Hepatocyte (in vitro differentiated cells): ENCODE results near the gene KLHL7. TPM values are rescaled to one million over a fixed set of nuclear protein-coding genes. Genes with fewer than 3 reads are reported as not detected.
A peak's percentile ranks its signal among the peaks of the same experiment; 100 is the strongest.

Source experiments
- DNase-seq: peaks from one replicate; pipeline ENCODE4 v3.0.0-alpha.2; 2016; ENCODE audit warnings: low spot score
- H2AFZ ChIP-seq: fragments of 200-600 bp; sonication (generic); 2 replicates; pipeline ENCODE4 v1.6.0; 2016; ENCODE audit warnings: antibody characterized with exemption, mild to moderate bottlenecking
- H3K27ac ChIP-seq: fragments of 200-600 bp; sonication (generic); 2 replicates; pipeline ENCODE4 v1.5.1; 2016; ENCODE audit warnings: mild to moderate bottlenecking
- H3K27me3 ChIP-seq: fragments of 200-600 bp; sonication (generic); 2 replicates; pipeline ENCODE4 v1.6.1; 2016
- H3K36me3 ChIP-seq: fragments of 200-600 bp; sonication (generic); replicated peaks from 2 replicates; pipeline ENCODE4 v1.5.1; 2016; ENCODE audit warnings: low read depth; ENCODE audit not compliant: insufficient read depth
- H3K4me1 ChIP-seq: fragments of 200-600 bp; sonication (generic); 2 replicates; pipeline ENCODE4 v1.5.1; 2016; ENCODE audit warnings: mild to moderate bottlenecking, moderate library complexity; ENCODE audit not compliant: insufficient read depth
- H3K4me2 ChIP-seq: fragments of 200-600 bp; sonication (generic); 2 replicates; pipeline ENCODE4 v1.6.0; 2016
- H3K4me3 ChIP-seq: fragments of 200-600 bp; sonication (generic); 2 replicates; pipeline ENCODE4 v1.5.1; 2016; ENCODE audit warnings: mild to moderate bottlenecking
- H3K79me2 ChIP-seq: fragments of 200-600 bp; sonication (generic); 2 replicates; pipeline ENCODE4 v1.6.0; 2017; ENCODE audit warnings: mild to moderate bottlenecking
- H3K9me2 ChIP-seq: fragments of 200-600 bp; sonication (generic); replicated peaks from 2 replicates; pipeline ENCODE4 v1.6.0; 2017; ENCODE audit warnings: mild to moderate bottlenecking; ENCODE audit not compliant: insufficient read depth
- H3K9me3 ChIP-seq: fragments of 200-600 bp; sonication (generic); 2 replicates; pipeline ENCODE4 v1.5.1; 2016; ENCODE audit warnings: low read depth, mild to moderate bottlenecking
- H4K20me1 ChIP-seq: fragments of 200-600 bp; sonication (generic); 2 replicates; pipeline ENCODE4 v1.6.0; 2016; ENCODE audit warnings: mild to moderate bottlenecking; ENCODE audit not compliant: insufficient read depth, poor library complexity, severe bottlenecking
- CTCF ChIP-seq: fragments of 200-600 bp; sonication (generic); IDR thresholded peaks from 2 replicates; pipeline ENCODE4 v1.5.1; 2016; ENCODE audit warnings: antibody characterized with exemption, mild to moderate bottlenecking; ENCODE audit not compliant: poor library complexity
- EZH2 ChIP-seq: fragments of 200-600 bp; sonication (generic); IDR thresholded peaks from 2 replicates; pipeline ENCODE4 v1.6.1; 2016; ENCODE audit warnings: antibody characterized with exemption, mild to moderate bottlenecking, borderline replicate concordance
- EZH2phosphoT487 ChIP-seq: fragments of 200-600 bp; sonication (generic); IDR thresholded peaks from one replicate; pipeline ENCODE4 v1.6.1; 2018; ENCODE audit warnings: antibody characterized with exemption, mild to moderate bottlenecking, low read depth, moderate library complexity; ENCODE audit not compliant: unreplicated experiment, severe bottlenecking
- WGBS: methylation state at CpG from one replicate; pipeline ENCODE4 v1.1.6; 2016; ENCODE audit warnings: low lambda C conversion rate; ENCODE audit errors: missing lambda C conversion rate; 5-methylcytosine and 5-hydroxymethylcytosine counted together
- polyA plus RNA-seq: library from polyadenylated mRNA; unstranded; fragments of >200 nt; fragmentation: Nextera tagmentation; extraction: Ambion mirVana; gene quantifications from 2 replicates; pipeline ENCODE4 v1.2.1, GENCODE V29; 2016
- total RNA-seq: library from RNA; depleted of rRNA; stranded (reverse); fragments of >200 nt; gene quantifications from 2 replicates; pipeline ENCODE4 v1.2.3, GENCODE V29; 2014

Gene KLHL7
- total RNA-seq (39.4 and 42.5 TPM in 2 replicates), polyA plus RNA-seq (26.3 and 30.7 TPM in 2 replicates)

DNA sequence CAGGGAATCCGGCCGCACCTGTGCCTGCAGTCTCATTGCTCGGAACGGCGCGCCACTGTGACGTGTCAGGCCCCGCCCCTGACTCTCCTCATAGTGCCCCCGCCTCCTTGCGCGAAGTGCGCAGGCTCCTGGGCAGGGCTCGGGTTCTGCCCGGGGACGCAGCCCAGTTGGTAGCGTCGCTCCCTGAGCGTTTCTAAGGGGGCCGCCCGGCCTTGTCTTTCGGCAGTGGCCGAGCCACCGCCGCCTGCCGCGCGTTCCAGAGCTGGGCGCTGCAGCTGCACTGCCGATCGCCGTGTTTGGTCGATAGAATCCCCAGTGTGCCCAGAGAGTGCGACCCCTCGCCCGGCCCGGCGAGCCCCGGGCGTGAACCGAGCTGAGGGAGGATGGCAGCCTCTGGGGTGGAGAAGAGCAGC lies at the start of gene KLHL7:
Gene KLHL7, plus strand, starts transcription at position 142 of the 413 bp plus-strand sequence. Its CDS starts 242 bp downstream, at position 384.
- peak; percentile 97 for DNase-seq
- H3K79me2 ChIP-seq, result peaks cover 39% of the 10 kb centered on the region
- H3K27me3 ChIP-seq, result no peaks in the 10 kb centered on the region
- H3K36me3 ChIP-seq, result no peaks in the 10 kb centered on the region
- peaks cover 3% of the 10 kb centered on the region for H3K4me1 ChIP-seq
- no peaks in the 10 kb centered on the region for H3K9me2 ChIP-seq
- H3K4me2 ChIP-seq, result peak within 1 kb of the TSS; percentile 82
- H3K9me3 ChIP-seq, result no peaks in the 10 kb centered on the region
- under 1% methylated on average over 40 of the region's 40 CpGs for WGBS
- H3K4me3 ChIP-seq, result peak within 1 kb of the TSS; percentile 87
- peak within 1 kb of the TSS; percentile 96 for H3K27ac ChIP-seq
- peaks cover 26% of the 10 kb centered on the region for H4K20me1 ChIP-seq
- peak within 1 kb of the TSS; percentile 91 for H2AFZ ChIP-seq
- no peak for TF ChIP-seq EZH2phosphoT487
- TF ChIP-seq EZH2, result no peak
- TF ChIP-seq CTCF, result no peak

GRCh38 chr7:23058408-23059096 lies 47.0 kb upstream of the KLHL7 start:
- Histone ChIP-seq H3K27ac (no peak overlapping the region), H3K27me3 (no peaks in the 10 kb centered on the region), H3K9me2 (no peaks in the 10 kb centered on the region), H3K9me3 (no peaks in the 10 kb centered on the region), H2AFZ (no peak overlapping the region), H3K4me2 (no peak overlapping the region), H4K20me1 (no peaks in the 10 kb centered on the region), H3K4me3 (no peak overlapping the region), H3K36me3 (no peaks in the 10 kb centered on the region), H3K4me1 (no peaks in the 10 kb centered on the region), H3K79me2 (no peaks in the 10 kb centered on the region)
- DNase-seq, result no peak
- TF ChIP-seq CTCF (no peak), EZH2 (no peak), EZH2phosphoT487 (no peak)
- 50% methylated on average over 6 of the region's 6 CpGs for WGBS

DNA sequence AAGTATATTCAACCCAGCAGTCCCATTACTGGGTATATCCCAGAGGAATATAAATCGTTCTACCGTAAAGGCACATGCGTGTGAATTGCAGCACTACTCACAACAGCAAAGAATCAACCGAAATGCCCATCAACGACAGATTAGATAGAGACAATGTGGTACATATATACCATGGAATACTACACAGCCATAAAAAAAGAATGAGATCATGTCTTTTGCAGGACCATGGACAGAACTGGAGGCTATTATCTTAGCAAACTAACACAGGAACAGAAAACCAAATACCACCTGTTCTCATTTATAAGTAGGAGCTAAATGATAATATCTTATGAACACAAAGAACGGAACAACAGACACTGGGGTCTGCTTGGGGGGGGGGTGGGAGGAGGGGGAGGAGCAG lies 44.3 kb upstream of the KLHL7 start:
- H3K4me2 ChIP-seq, result no peak overlapping the region
- no peak for DNase-seq
- H3K4me3 ChIP-seq, result no peak overlapping the region
- no peaks in the 10 kb centered on the region for H3K79me2 ChIP-seq
- no peaks in the 10 kb centered on the region for H4K20me1 ChIP-seq
- H3K27ac ChIP-seq, result no peak overlapping the region
- no peaks in the 10 kb centered on the region for H3K9me2 ChIP-seq
- H3K27me3 ChIP-seq, result no peaks in the 10 kb centered on the region
- H2AFZ ChIP-seq, result no peak overlapping the region
- no peaks in the 10 kb centered on the region for H3K9me3 ChIP-seq
- H3K4me1 ChIP-seq, result no peaks in the 10 kb centered on the region
- WGBS, result 93% methylated on average over 6 of the region's 6 CpGs
- H3K36me3 ChIP-seq, result no peaks in the 10 kb centered on the region
- TF ChIP-seq EZH2phosphoT487, result no peak
- no peak for TF ChIP-seq CTCF
- no peak for TF ChIP-seq EZH2
